ENCODE measurements around the gene MACROH2A1. TPM values are rescaled to one million over a fixed set of nuclear protein-coding genes. Genes with fewer than 3 reads are reported as not detected.
A peak's percentile ranks its signal among the peaks of the same experiment; 100 is the strongest.

Gene MACROH2A1
- total RNA-seq, 1 donor from 2014 or later: 103 TPM

GRCh38 chr5:135399794-135400542 is 937 bp upstream of the MACROH2A1 start:
- DNase-seq: no peak
- no peaks in the 10 kb centered on the region for H3K27me3 ChIP-seq (ENCODE audit: low read depth)
- peak overlapping the region; percentile 97 for H3K27ac ChIP-seq (replicated peaks)
- no peaks in the 10 kb centered on the region for H3K36me3 ChIP-seq
- intact Hi-C loops (cut with micrococcal nuclease): no loop called here
- H3K9me3 ChIP-seq (replicated peaks): peaks cover 3% of the 10 kb centered on the region
- H3K4me1 ChIP-seq: peaks cover 46% of the 10 kb centered on the region
- TF ChIP-seq, protein P1, sequence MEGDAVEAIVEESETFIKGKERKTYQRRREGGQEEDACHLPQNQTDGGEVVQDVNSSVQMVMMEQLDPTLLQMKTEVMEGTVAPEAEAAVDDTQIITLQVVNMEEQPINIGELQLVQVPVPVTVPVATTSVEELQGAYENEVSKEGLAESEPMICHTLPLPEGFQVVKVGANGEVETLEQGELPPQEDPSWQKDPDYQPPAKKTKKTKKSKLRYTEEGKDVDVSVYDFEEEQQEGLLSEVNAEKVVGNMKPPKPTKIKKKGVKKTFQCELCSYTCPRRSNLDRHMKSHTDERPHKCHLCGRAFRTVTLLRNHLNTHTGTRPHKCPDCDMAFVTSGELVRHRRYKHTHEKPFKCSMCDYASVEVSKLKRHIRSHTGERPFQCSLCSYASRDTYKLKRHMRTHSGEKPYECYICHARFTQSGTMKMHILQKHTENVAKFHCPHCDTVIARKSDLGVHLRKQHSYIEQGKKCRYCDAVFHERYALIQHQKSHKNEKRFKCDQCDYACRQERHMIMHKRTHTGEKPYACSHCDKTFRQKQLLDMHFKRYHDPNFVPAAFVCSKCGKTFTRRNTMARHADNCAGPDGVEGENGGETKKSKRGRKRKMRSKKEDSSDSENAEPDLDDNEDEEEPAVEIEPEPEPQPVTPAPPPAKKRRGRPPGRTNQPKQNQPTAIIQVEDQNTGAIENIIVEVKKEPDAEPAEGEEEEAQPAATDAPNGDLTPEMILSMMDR (IDR thresholded peaks at IDR 0.05; ENCODE audit: borderline replicate concordance): no peak
- peak overlapping the region; percentile 99 for H3K4me3 ChIP-seq

- H3K36me3 ChIP-seq: no peaks in the 10 kb centered on the region
- H3K27me3 ChIP-seq (ENCODE audit: low read depth): no peaks in the 10 kb centered on the region
- peak overlapping the region; percentile 97 for H3K27ac ChIP-seq (replicated peaks)
- intact Hi-C loops (cut with micrococcal nuclease): no loop called here
- no peaks in the 10 kb centered on the region for H3K9me3 ChIP-seq (replicated peaks)
- H3K4me3 ChIP-seq: peak overlapping the region; percentile 99
- TF ChIP-seq, protein P1 (IDR thresholded peaks at IDR 0.05; ENCODE audit: borderline replicate concordance): no peak
- peaks cover 62% of the 10 kb centered on the region for H3K4me1 ChIP-seq
- DNase-seq: no peak
Observed at GRCh38 chr5:135398160-135398854, 724 bp downstream of the MACROH2A1 start.

DNA sequence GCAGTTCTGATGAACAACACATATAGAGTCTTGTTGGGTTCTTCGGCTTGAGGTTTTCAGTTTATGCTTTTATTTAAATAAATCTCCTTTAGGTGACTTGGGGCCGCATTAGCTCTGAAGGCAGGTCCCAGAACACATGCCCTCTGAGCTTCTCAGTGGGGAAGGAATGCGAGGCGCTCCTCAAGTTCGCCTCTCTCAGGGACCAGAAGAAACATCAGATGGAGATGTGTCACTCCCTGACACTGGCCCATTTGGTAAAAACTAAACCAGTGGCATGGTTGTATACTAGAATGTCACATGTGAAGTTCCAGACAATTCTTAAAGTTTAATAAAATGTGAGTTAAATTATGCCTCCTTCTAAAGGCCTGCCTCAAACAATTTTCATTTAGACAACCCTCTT is 1.9 kb downstream of the MACROH2A1 start:
- Histone ChIP-seq H3K4me3 (peak overlapping the region; percentile 99), H3K4me1 (peaks cover 74% of the 10 kb centered on the region), H3K9me3 (replicated peaks) (no peaks in the 10 kb centered on the region), H3K27ac (replicated peaks) (peak overlapping the region; percentile 97), H3K27me3 (ENCODE audit: low read depth) (no peaks in the 10 kb centered on the region), H3K36me3 (no peaks in the 10 kb centered on the region)
- TF ChIP-seq, protein P1 (IDR thresholded peaks at IDR 0.05; ENCODE audit: borderline replicate concordance): no peak
- no peak for DNase-seq
- intact Hi-C loops (cut with micrococcal nuclease): no loop called here

DNA sequence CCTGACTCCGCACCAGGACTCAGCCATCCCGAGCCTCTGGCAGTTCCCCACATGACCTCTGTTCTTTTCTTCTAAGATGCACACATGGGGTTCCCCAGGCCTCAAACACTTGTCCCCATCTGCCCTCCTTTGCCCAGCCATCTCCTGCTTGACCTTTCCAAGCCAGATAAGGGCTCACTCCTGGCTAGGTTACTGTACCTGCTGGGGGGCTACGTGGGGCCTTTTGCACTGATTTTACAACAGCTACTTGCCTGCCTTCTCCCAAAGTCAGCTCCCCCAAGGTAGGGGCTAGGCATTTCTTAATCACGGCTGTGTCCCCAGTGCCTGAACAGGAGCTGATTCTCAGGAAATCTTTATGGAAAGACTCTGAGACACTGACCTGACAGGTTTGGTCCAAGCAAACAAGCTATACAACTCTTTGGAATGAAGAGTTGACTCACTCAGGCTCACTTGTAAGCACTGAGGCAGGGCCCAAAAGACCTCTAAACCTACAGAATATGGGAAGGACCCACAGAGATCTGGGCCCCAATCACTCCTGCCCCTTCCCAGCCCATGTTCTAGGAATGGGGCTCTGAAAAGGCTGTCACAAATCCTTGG is 2.5 kb downstream of the MACROH2A1 start:
- DNase-seq: no peak
- H3K27ac ChIP-seq (replicated peaks): peak overlapping the region; percentile 97
- peak overlapping the region; percentile 99 for H3K4me3 ChIP-seq
- no peaks in the 10 kb centered on the region for H3K9me3 ChIP-seq (replicated peaks)
- no peaks in the 10 kb centered on the region for H3K36me3 ChIP-seq
- no peaks in the 10 kb centered on the region for H3K27me3 ChIP-seq (ENCODE audit: low read depth)
- TF ChIP-seq, protein P1 (IDR thresholded peaks at IDR 0.05; ENCODE audit: borderline replicate concordance): no peak
- H3K4me1 ChIP-seq: peaks cover 80% of the 10 kb centered on the region
- intact Hi-C loops (cut with micrococcal nuclease): no loop called here

GRCh38 chr5:135395866-135396265 is 3.2 kb downstream of the MACROH2A1 start:
- Histone ChIP-seq H3K27me3 (ENCODE audit: low read depth) (no peaks in the 10 kb centered on the region), H3K27ac (replicated peaks) (peak overlapping the region; percentile 97), H3K36me3 (no peaks in the 10 kb centered on the region), H3K4me3 (peak overlapping the region; percentile 99), H3K9me3 (replicated peaks) (no peaks in the 10 kb centered on the region), H3K4me1 (peaks cover 87% of the 10 kb centered on the region)
- TF ChIP-seq, protein P1 (IDR thresholded peaks at IDR 0.05; ENCODE audit: borderline replicate concordance): no peak
- intact Hi-C loops (cut with micrococcal nuclease): no loop called here
- no peak for DNase-seq

Measured in left ventricle myocardium inferior (tissue), 1 donor.